Measurements from ENCODE around the gene RSBN1L. TPM values are rescaled to one million over a fixed set of nuclear protein-coding genes. Genes with fewer than 3 reads are reported as not detected.

Gene RSBN1L
- total RNA-seq, 1 experiment from 2014 or later, result 47.3 TPM

DNA sequence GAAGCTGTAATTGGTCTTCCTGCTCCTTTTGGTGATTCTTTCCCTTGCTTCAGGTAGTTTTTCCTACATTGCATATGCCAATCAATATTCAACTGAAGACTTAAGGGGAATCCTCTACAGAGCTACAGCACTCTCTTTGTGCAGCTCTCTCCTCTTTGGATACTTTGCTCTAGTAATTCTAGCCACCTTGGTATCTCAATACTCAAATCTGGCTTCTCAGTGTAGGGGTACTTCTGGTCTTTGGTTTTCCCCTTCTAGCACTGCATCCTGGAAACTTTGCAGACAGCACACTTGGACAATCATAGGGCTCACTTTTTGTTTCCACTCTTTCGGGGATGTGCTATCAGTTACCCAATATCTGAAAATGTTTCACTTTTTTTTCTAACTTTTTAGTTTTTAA is 112.3 kb downstream of the RSBN1L start:
- no peak overlapping the region for H3K4me3 ChIP-seq
- H3K27ac ChIP-seq, result no peak overlapping the region
- peaks cover 10% of the 10 kb centered on the region; the same call in 1 of the 2 replicates for H3K4me1 ChIP-seq
- DNase-seq, result no peak
- H3K36me3 ChIP-seq, result peaks cover 5% of the 10 kb centered on the region; the same call in 1 of the 2 replicates
- no peaks in the 10 kb centered on the region for H3K27me3 ChIP-seq
- H3K9me3 ChIP-seq (replicated peaks), result peaks cover 18% of the 10 kb centered on the region

DNA sequence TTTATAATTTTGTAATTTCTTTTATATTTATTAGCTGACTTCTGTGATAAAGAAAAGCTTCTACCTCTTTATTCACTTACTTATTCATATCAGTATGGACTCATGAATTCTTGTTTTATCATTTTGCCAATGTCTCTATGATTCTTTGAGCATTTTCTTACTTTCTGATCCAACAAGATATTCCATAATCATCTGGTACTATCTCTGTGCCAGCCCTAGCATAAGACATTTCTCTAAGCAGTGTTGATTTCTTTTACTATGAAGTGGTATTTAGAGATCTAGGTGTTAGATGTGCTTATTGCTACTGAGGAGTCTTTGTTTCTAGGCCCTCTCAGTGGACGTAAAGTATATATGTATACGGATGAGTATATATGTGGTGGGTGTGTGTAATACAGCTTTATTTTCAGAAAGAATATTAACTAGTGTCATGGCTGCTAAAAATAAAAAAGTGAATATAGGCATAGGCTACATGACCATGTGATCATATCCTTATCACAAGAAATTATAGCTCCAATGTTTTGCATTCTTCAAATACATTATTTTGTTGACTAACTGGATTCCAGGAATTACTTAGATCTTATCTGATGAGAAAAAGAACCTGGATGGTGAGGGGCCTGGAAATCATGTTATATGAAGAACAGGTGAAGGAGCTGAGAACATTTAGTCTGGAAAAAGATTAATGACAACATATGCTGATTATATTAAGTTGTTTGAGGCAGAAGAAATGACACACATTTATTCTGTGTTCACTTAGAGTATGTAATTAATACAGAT is 115.4 kb downstream of the RSBN1L start:
- H3K36me3 ChIP-seq, result peaks cover 9% of the 10 kb centered on the region; the same call in 1 of the 2 replicates
- no peak overlapping the region; the same call in 1 of the 2 replicates for H3K27ac ChIP-seq
- H3K4me1 ChIP-seq, result peaks cover 10% of the 10 kb centered on the region; the same call in 1 of the 2 replicates
- peaks cover 18% of the 10 kb centered on the region for H3K9me3 ChIP-seq (replicated peaks)
- DNase-seq, result no peak
- H3K4me3 ChIP-seq, result no peak overlapping the region
- no peaks in the 10 kb centered on the region for H3K27me3 ChIP-seq

DNA sequence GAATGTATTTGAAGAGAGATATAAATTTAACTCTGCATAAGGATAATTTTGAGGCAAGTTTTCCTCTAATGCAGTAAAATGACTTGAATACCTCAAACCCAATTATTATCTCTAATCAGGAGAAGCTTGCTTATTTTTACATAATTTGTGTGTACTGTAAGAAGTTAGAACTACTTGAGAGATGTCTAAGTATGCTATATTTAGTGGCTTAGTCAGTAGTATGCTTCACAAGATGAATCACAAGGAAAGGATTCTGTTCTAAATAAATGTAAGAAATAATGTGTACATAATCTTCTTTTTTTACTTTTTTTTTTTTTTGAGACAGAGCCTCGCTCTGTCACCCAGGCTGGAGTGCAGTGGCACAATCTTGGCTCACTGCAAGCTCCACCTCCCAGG is 116.0 kb downstream of the RSBN1L start:
- Histone ChIP-seq H3K27me3 (no peaks in the 10 kb centered on the region), H3K4me1 (peaks cover 10% of the 10 kb centered on the region; the same call in 1 of the 2 replicates), H3K4me3 (no peak overlapping the region), H3K9me3 (replicated peaks) (peaks cover 14% of the 10 kb centered on the region), H3K36me3 (peaks cover 9% of the 10 kb centered on the region; the same call in 1 of the 2 replicates), H3K27ac (no peak overlapping the region; the same call in 1 of the 2 replicates)
- no peak for DNase-seq

GRCh38 chr7:77813180-77813579 is 116.9 kb downstream of the RSBN1L start:
- DNase-seq, result no peak
- Histone ChIP-seq H3K36me3 (peaks cover 9% of the 10 kb centered on the region; the same call in 1 of the 2 replicates), H3K4me1 (peaks cover 10% of the 10 kb centered on the region; the same call in 1 of the 2 replicates), H3K27me3 (no peaks in the 10 kb centered on the region), H3K27ac (no peak overlapping the region), H3K4me3 (no peak overlapping the region), H3K9me3 (replicated peaks) (peaks cover 9% of the 10 kb centered on the region)

DNA sequence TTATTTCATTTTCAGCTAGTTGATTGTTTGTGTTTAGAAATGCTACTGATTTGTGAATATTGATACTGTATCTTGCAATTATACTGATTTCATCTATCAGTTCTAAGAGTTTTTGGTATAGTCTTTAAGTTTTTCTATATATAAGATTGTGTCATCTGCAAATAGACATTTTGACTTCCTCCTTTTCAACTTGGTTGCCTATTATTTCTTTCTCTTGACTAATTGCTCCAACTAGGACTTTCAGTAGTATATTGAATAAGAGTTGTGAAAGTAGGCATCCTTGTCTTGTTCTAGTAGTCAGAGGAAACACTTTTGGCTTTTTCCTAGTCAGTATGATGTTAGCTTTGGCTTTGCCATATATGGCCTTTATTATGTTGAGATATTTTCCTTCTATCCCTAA is 122.8 kb downstream of the RSBN1L start:
- Histone ChIP-seq H3K36me3 (peaks cover 4% of the 10 kb centered on the region; the same call in 1 of the 2 replicates), H3K4me3 (no peak overlapping the region), H3K4me1 (no peaks in the 10 kb centered on the region), H3K9me3 (replicated peaks) (peaks cover 15% of the 10 kb centered on the region), H3K27ac (no peak overlapping the region), H3K27me3 (no peaks in the 10 kb centered on the region)
- no peak for DNase-seq

- Histone ChIP-seq H3K4me3 (no peak overlapping the region), H3K4me1 (no peaks in the 10 kb centered on the region), H3K36me3 (peaks cover 3% of the 10 kb centered on the region), H3K9me3 (replicated peaks) (peaks cover 14% of the 10 kb centered on the region; the same call in 1 of the 2 replicates), H3K27ac (no peak overlapping the region), H3K27me3 (no peaks in the 10 kb centered on the region)
- DNase-seq, result no peak
Observed at GRCh38 chr7:77820967-77821366, 124.7 kb downstream of the RSBN1L start.

DNA sequence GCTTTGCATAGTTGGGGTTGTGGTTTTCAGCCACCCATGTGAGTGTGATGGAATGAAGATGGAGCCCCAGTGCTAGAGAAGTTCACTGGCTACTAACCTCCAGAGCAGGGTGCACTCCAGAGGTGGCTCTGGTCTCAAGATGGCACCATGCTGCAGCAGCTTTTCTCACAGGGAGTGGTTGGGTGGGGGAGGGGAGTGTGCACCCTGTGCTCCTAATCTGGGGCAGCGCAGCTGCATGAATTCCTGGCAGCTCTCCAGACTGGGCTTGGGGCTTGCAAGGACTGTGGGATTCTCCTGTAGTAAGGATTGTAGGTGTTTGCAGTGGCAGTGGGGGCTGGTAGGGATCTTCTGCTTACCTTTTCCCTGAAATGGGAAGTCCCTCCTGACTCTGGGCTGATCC is 126.0 kb downstream of the RSBN1L start:
- H3K36me3 ChIP-seq, result peaks cover 4% of the 10 kb centered on the region; the same call in 1 of the 2 replicates
- H3K4me1 ChIP-seq, result no peaks in the 10 kb centered on the region
- no peak for DNase-seq
- H3K27me3 ChIP-seq, result no peaks in the 10 kb centered on the region
- no peak overlapping the region for H3K27ac ChIP-seq
- peaks cover 17% of the 10 kb centered on the region; the same call in 1 of the 2 replicates for H3K9me3 ChIP-seq (replicated peaks)
- H3K4me3 ChIP-seq, result no peak overlapping the region

DNA sequence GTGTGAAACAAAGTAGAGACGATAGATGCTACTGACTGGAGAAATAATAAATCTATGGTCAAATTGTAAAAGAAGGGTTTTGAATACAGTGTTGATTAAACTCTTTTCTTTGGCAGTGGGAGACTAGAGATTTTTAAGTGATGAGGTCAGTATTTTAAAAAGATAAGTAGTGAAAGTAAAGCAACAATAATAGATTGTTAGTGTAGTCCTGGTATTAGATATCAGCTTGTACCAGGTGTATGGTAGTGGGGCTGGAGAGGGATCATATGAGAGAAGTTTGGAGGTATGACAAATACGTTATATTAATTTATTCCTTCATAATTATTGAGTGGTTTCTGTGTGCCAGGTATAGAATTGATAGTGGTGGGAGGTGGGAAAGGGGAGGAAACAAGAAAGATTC is 127.5 kb downstream of the RSBN1L start:
- no peak overlapping the region for H3K4me3 ChIP-seq
- peaks cover 4% of the 10 kb centered on the region; the same call in 1 of the 2 replicates for H3K36me3 ChIP-seq
- no peak overlapping the region for H3K27ac ChIP-seq
- no peaks in the 10 kb centered on the region for H3K4me1 ChIP-seq
- no peak for DNase-seq
- no peaks in the 10 kb centered on the region for H3K27me3 ChIP-seq
- peaks cover 17% of the 10 kb centered on the region; the same call in 1 of the 2 replicates for H3K9me3 ChIP-seq (replicated peaks)

DNA sequence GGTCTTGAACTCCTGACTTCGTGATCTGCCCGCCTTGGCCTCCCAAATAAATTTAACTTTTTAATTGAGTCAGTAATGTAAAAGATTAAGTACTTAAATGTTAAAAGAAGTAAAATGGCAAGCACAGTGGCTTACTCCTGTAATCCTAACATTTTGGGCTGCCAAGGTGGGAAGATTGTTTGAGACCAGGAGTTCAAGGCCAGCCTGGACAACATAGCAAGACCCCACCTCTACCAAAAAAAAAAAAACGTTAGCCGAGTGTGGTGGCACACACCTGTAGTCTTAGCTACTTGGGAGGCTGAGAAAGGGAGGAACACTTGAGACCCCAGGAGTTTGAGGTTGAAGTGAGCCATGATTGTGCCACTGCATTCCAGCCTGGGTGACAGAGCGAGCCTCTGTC is 128.4 kb downstream of the RSBN1L start:
- Histone ChIP-seq H3K36me3 (peaks cover 4% of the 10 kb centered on the region; the same call in 1 of the 2 replicates), H3K9me3 (replicated peaks) (peaks cover 17% of the 10 kb centered on the region; the same call in 1 of the 2 replicates), H3K4me1 (no peaks in the 10 kb centered on the region), H3K4me3 (no peak overlapping the region), H3K27me3 (no peaks in the 10 kb centered on the region), H3K27ac (no peak overlapping the region)
- DNase-seq, result no peak

- peaks cover 17% of the 10 kb centered on the region; the same call in 1 of the 2 replicates for H3K9me3 ChIP-seq (replicated peaks)
- no peak for DNase-seq
- H3K27me3 ChIP-seq, result no peaks in the 10 kb centered on the region
- peaks cover 4% of the 10 kb centered on the region; the same call in 1 of the 2 replicates for H3K36me3 ChIP-seq
- H3K4me3 ChIP-seq, result no peak overlapping the region
- no peaks in the 10 kb centered on the region for H3K4me1 ChIP-seq
- H3K27ac ChIP-seq, result no peak overlapping the region
Observed at GRCh38 chr7:77825131-77825530, 128.9 kb downstream of the RSBN1L start.

DNA sequence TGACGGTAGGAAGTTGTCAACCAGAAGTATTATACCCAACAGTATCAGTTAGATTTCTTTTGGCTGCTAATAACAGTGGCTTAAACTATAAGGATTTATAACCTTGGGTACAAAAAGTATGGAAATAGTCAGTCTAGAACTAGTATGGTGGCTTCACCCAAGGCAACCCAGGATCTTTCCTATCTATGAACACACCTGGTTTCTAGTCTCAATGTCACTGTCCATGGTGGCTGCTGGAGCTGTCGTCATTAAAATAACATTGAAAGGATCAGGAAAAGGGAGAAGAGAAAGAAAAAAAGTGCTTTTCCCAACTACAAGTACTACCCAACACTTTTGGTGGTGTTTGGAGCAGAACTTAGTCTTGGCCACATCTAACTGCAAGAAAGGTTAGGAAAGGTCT is 130.0 kb downstream of the RSBN1L start:
- DNase-seq, result no peak
- Histone ChIP-seq H3K36me3 (peaks cover 4% of the 10 kb centered on the region; the same call in 1 of the 2 replicates), H3K4me1 (no peaks in the 10 kb centered on the region), H3K4me3 (no peak overlapping the region), H3K27me3 (no peaks in the 10 kb centered on the region), H3K9me3 (replicated peaks) (peaks cover 6% of the 10 kb centered on the region; the same call in 1 of the 2 replicates), H3K27ac (no peak overlapping the region)

DNA sequence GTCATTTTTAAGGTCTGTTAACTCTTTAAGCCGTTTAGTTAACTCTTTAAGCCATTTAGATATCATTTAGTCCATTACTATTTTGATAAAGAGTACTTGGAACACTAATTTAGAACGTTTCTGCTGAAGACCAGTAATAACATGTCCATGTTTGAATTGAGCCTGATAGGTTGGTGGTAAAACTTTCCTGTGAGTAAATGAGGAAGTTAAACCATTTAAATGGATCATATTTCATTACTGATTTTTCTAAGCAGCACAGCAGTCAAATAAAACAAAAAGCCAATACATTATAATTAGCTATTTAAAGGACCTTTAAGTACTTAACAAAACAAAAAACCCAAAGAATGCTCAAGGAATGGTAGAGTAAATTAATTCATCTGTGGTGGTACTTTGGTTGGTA is 131.7 kb downstream of the RSBN1L start:
- Histone ChIP-seq H3K9me3 (replicated peaks) (peaks cover 3% of the 10 kb centered on the region; the same call in 1 of the 2 replicates), H3K4me3 (no peak overlapping the region), H3K36me3 (peaks cover 4% of the 10 kb centered on the region; the same call in 1 of the 2 replicates), H3K27ac (no peak overlapping the region), H3K27me3 (no peaks in the 10 kb centered on the region), H3K4me1 (no peaks in the 10 kb centered on the region)
- no peak for DNase-seq

DNA sequence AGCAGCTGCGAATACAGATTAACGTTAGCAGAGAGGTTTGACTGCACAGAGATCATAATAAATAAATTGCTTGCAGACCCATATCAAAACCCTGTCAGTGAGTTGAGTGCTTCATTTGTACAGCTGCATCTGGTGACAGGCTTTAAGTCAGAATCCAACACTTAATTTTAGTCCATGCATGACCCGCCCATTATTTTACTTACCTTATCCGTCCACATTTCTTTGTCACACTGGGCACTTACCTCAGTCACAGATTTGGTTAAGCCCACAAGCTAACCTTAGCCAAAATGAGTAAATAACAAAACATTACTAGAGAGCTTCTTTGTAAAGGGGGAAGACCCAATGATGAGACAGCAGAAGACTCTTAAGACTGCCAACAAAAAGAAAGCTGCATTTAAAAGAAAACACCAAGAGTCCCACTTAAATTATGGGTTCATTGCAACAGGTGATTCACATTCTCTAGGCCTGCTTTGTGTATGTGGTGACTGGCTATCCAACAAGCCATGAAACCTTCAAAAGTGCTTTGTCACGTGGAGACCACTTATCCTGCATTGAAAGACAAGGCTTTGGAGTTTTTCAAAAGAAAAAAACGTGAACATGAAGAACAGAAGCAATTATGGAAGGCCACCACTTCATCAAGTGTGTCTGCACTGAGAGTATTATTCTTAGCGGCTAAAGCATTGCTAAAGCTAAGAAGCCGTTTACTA is 134.5 kb downstream of the RSBN1L start:
- Histone ChIP-seq H3K27me3 (no peaks in the 10 kb centered on the region), H3K27ac (no peak overlapping the region), H3K9me3 (replicated peaks) (peaks cover 3% of the 10 kb centered on the region; the same call in 1 of the 2 replicates), H3K4me3 (no peak overlapping the region), H3K36me3 (peaks cover 4% of the 10 kb centered on the region; the same call in 1 of the 2 replicates), H3K4me1 (no peaks in the 10 kb centered on the region)
- no peak for DNase-seq

- Histone ChIP-seq H3K36me3 (no peaks in the 10 kb centered on the region; the same call in 1 of the 2 replicates), H3K4me3 (no peak overlapping the region), H3K27me3 (no peaks in the 10 kb centered on the region), H3K9me3 (replicated peaks) (0 out of 2 replicates have a peak, but pooled peaks cover 3% of the 10 kb centered on the region), H3K27ac (no peak overlapping the region), H3K4me1 (no peaks in the 10 kb centered on the region)
- no peak for DNase-seq
Observed at GRCh38 chr7:77831481-77831880, 135.2 kb downstream of the RSBN1L start.

- no peaks in the 10 kb centered on the region for H3K36me3 ChIP-seq
- DNase-seq, result no peak
- no peaks in the 10 kb centered on the region for H3K9me3 ChIP-seq (replicated peaks)
- no peak overlapping the region for H3K27ac ChIP-seq
- no peaks in the 10 kb centered on the region for H3K4me1 ChIP-seq
- no peaks in the 10 kb centered on the region for H3K27me3 ChIP-seq
- H3K4me3 ChIP-seq, result no peak overlapping the region
Observed at GRCh38 chr7:77831953-77832352, 135.7 kb downstream of the RSBN1L start.
